EH (cell line): ENCODE measurements around the gene ERC2.

Experiments
- DNase-seq: peaks from one replicate; pipeline ENCODE4 v3.0.0-alpha.2; 2015; ENCODE audit warnings: low read depth

The ERC2 gene

DNA sequence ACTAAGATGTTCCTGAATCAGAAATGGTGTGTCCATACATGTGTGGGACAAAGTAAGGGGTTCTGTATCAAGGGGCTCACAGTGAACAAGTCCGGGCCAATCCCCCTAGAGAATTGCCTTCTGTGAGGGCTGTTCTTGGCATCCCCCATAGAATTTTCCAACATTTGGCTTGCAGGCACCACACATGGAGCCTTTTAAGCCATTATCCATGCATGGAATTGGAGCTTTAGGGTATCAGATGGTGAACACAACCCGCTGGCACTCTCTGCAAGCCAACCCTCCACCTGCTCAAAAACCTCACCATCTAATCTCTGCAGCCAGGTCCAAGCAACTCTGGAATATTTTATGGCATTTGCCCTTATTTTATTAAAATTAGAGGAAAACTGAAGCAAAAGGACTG lies 278.7 kb downstream of the ERC2 start:
- DNase-seq = no peak

- no peak for DNase-seq
Observed at GRCh38 chr3:56188201-56188600, 280.1 kb downstream of the ERC2 start.

GRCh38 chr3:56187051-56187450 lies 281.2 kb downstream of the ERC2 start:
- DNase-seq = no peak

GRCh38 chr3:56185827-56186226 lies 282.4 kb downstream of the ERC2 start:
- DNase-seq = no peak

DNA sequence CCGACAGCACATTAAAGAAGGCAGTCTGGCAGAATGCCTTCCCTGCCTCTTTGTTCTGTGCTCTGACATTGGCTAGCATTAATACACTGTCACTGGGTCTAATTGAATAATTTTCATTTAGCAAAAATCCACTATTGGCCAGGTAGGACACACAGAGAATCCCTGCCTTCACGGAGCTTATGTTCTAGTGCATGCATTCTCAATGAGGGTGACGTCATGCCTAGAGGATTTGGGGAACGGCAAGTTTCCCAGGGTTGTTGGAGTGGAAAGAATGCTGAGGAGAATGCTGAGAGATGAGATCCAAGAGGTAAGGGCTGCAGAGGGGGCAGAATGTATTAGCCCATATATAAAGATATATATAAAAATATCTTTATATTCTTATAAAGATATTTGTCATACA lies 284.7 kb downstream of the ERC2 start:
- no peak for DNase-seq

- no peak for DNase-seq
Observed at GRCh38 chr3:56180433-56180832, 287.8 kb downstream of the ERC2 start.

DNA sequence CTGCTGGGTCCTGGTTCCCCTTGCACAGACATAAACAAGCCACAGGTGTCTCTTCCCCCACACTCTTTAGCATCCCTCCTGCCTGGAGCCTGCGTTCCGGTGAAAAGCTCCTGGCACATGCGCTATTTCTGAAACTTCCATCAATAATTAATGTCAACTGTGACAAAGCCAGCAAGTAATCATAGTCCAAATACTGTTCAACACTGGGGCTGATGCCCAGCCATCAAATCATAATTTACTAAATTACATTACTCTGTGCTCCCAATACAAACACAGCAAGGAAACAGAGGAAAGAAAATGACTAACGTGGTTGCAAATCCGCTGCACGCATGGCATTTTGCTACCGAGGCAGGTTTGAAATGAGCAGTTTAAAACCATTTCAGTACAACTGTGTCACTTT lies 294.7 kb downstream of the ERC2 start:
- DNase-seq = no peak

DNA sequence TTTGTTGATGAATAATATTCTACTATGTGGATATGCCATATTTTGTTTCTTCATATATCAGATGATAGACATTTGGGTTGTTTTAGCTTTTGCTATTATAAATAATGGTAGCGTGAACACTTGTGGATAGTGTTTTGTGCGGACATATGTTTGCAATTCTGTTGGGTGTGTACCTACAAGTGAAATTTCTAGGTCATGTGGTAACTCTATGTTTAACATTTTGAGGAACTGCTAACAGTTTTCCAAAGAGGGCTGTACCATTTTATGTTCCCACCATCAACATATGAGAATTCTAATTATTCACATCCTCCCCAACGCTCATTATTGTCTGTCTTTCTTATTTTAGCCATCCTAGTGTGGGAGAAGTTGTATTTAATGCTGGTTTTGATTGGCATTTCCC lies 303.8 kb downstream of the ERC2 start:
- DNase-seq = no peak

DNA sequence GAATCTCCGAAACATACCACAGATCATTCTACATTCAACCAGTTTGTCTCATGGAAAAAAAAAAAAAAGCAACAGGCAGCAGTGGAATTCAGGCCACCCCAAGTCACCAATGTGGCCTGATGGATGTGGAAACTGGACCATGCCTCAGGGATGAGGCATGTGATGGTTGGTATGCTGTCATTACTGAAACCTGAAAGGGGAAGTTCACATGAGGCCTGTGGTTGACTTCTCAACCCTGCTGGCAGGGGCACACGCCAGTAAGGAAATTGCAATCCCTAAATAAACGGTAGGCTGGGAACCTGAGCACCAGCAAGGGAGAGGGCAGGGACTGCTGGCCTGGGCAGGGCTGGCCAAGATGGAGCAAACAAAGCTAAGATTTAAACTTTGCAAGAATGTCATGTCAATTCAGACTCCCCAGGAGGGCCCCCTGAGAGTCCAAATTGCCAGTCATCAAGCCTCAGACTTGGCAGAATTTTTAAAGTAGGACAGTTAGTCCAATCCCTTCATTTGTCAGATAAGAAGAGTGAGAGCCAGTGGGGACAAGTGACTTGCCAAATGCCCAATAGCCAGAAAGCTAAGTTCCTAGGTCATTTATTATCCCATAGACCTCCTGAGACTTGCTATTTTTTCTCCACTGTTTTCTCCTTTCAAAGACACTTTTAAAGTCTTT lies 310.4 kb downstream of the ERC2 start:
- DNase-seq = peak; percentile 62

GRCh38 chr3:56154297-56154696 lies 314.0 kb downstream of the ERC2 start:
- peak; percentile 12 for DNase-seq

- DNase-seq = no peak
Observed at GRCh38 chr3:56147354-56147753, 320.9 kb downstream of the ERC2 start.

DNA sequence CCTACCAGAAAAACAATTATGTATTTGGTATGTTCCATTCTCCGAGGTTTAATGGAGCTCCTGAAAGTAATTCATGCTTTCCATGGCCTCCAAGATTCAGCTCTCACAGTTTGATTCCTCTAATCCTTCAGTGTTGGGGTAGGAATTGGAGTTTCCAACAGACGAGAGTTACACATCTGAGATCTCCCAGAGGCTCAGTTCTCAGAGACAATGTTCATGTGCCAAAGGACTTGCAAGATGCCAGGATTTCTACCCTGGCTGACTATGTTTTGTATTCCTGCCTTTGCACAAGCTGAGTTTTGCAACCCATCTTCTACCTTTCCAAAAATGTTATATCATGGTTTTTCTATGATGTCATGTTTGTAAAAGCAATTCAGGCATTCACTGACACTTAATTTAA lies 322.9 kb downstream of the ERC2 start:
- no peak for DNase-seq

- DNase-seq = no peak
Observed at GRCh38 chr3:56144805-56145204, 323.5 kb downstream of the ERC2 start.

GRCh38 chr3:56137415-56137814 lies 330.9 kb downstream of the ERC2 start:
- DNase-seq = no peak

- DNase-seq = no peak
Observed at GRCh38 chr3:56136514-56136913, 331.8 kb downstream of the ERC2 start.

DNA sequence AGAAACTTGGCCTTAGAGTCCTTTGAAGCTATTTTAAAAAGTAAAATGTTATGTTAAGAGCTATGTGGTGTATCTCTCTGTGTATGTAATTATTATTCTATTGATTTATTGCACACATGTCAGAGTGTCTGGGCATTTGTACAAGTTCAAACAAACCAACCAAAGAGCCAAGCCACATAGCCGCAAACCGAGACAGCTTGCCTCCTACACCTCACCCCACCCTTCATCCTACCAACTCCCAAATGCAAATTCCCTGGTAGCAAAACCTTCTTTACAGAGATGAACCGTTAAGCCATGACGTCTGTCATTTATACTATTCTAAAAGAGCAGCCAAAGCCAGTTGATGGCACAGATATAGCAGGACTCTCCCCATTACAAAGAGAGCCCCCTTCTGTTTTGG lies 332.3 kb downstream of the ERC2 start:
- no peak for DNase-seq

- DNase-seq = peak; percentile 83
Observed at GRCh38 chr3:56133423-56133822, 334.8 kb downstream of the ERC2 start.

DNA sequence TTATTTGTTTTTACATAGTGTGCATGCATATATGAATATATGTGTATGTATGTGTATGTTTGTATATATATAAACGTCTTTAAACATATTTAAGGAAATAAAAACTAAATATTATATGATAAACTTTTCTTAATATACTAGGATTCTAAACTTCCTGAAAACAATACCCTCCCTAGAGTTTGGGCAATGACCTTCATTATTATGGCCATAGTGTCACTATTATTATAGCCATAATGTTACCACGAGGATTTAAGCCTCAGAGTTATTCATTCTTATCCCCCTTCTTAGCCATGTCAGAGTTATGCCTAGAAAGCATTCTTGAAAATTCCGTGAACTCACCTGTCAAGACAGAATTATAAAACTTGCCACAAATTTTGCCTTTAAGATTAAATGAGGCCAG lies 335.5 kb downstream of the ERC2 start:
- no peak for DNase-seq

- peak; percentile 95 for DNase-seq
Observed at GRCh38 chr3:56131974-56132590, 336.2 kb downstream of the ERC2 start.

- DNase-seq = no peak
Observed at GRCh38 chr3:56130036-56130435, 338.2 kb downstream of the ERC2 start.

GRCh38 chr3:56126632-56127031 lies 341.6 kb downstream of the ERC2 start:
- DNase-seq = no peak

DNA sequence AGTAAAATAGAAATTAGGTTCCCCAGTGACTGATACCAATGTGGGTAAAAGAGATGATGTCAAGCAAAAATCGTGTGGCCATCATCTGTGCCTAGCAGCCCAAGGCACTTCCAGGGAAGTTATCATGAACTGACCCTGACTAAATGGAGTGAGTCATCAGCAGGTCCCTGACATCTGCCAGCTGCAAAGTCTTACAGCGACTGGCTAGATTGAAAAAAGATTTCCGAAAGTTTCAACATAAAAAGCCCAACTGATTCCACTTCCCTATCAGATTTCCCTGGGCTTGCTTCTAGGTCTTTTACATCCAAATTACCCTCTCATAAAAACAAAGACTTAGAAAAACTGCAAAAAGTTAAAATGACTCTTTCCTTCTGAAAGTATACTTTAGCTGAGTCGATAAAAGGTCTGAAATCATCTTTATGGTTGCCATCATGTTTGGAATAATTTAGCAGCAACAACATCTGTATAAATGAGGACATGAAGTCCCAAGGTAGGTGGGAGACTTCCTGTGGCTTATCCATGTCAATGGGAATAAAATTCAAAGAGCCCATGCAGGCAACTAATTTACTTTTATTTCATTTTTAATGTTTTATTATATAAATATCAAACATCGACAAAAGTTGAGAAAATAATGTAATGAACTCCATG lies 342.8 kb downstream of the ERC2 start:
- peak; percentile 81 for DNase-seq

DNA sequence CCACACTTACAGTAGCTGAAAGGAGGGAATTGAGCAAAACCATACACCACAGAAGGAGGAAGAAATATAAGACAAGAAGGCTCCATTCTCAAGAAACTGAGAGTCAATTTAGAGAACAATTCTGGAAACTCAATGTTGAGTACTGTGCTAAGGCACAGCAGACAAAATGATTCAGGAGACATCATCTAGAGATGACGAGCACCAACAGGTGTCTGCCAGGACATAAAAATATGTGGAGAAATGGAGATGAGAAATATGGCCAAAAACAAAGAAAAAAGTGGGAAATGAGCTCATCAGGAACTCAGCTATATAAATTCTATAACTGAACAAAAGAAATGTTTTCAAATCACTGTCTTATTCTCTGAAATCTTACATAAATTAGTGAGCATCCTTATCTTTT lies 343.7 kb downstream of the ERC2 start:
- DNase-seq = no peak

DNA sequence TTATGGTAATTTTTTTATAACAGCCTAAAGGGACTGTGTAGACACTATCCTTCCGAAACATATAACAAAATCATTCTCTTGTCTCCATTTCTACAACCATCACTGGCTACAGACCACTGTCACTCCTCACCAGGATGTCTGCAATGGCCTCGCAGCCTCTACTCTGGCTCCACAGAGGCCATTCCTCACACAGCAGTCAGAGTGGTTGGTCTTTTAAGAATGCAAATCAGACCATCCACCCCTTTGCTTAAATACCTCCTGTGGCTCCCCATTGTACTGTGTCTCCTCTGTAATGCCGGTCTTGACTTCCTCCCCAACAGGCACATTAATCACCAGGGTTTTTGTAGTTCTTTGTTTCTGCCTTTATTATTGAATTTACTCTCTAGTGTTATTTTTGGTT lies 344.8 kb downstream of the ERC2 start:
- no peak for DNase-seq
